CD14-positive monocyte (primary cell): ENCODE results near the gene GDPD4. TPM values are rescaled to one million over a fixed set of nuclear protein-coding genes. Genes with fewer than 3 reads are reported as not detected.

Source experiments
- DNase-seq, 3 donors: peaks; one replicate each; pipeline ENCODE4 v3.0.0-alpha.2; 2011 to 2022
- H2AFZ ChIP-seq: 2 replicates; pipeline ENCODE4 v1.6.0; 2012; ENCODE audit warnings: mild to moderate bottlenecking, low read depth, low read length, inconsistent platforms; ENCODE audit not compliant: insufficient read depth, poor library complexity, severe bottlenecking
- H3K27ac ChIP-seq, 2 donors: 1 replicate in 1 of 2; 2 replicates in 1 of 2; pipeline ENCODE4 v1.5.1; 2012 to 2013; ENCODE audit warnings: low read length in 2 of 2, control low read depth in 1 of 2, inconsistent platforms in 1 of 2, low read depth in 1 of 2, mild to moderate bottlenecking in 1 of 2
- H3K27me3 ChIP-seq, 2 donors: one replicate each; pipeline versions ENCODE4 v1.6.0 to v1.6.1; 2011 to 2013; ENCODE audit warnings: low read length in 2 of 2; ENCODE audit not compliant: control insufficient read depth in 2 of 2, insufficient read depth in 2 of 2
- H3K36me3 ChIP-seq, 2 donors: replicated peaks in 1 of 2; 1 replicate in 1 of 2; 2 replicates in 1 of 2; pipeline versions ENCODE4 v1.5.1 to v1.6.1; 2012 to 2013; ENCODE audit warnings: low read length in 2 of 2, control low read depth in 1 of 2, inconsistent platforms in 1 of 2, mild to moderate bottlenecking in 1 of 2; ENCODE audit not compliant: insufficient read depth in 2 of 2, control insufficient read depth in 1 of 2
- H3K4me1 ChIP-seq, 2 donors: 1 replicate in 1 of 2; 2 replicates in 1 of 2; pipeline versions ENCODE4 v1.5.1 to v1.6.1; 2012 to 2013; ENCODE audit warnings: low read length in 2 of 2, control low read depth in 1 of 2, inconsistent platforms in 1 of 2, mild to moderate bottlenecking in 1 of 2, moderate library complexity in 1 of 2; ENCODE audit not compliant: insufficient read depth in 2 of 2, control insufficient read depth in 1 of 2
- H3K4me2 ChIP-seq: replicated peaks from 2 replicates; pipeline ENCODE3; 2012; ENCODE audit warnings: low read length, moderate library complexity, mild to moderate bottlenecking; ENCODE audit not compliant: poor library complexity, severe bottlenecking; ENCODE audit errors: extremely low read depth
- H3K4me3 ChIP-seq, 3 experiments: fragments of 200-600 bp in 1 of 3; sonication (generic) in 1 of 3; replicated peaks in 1 of 3; 1 replicate in 2 of 3; 2 replicates in 1 of 3; pipeline ENCODE4 v1.5.1; 2011 to 2013; ENCODE audit warnings: low read length in 3 of 3, mild to moderate bottlenecking in 3 of 3, control low read depth in 2 of 3, low read depth in 2 of 3, inconsistent platforms in 1 of 3, moderate library complexity in 1 of 3
- H3K79me2 ChIP-seq: 2 replicates; pipeline ENCODE4 v1.6.0; 2012; ENCODE audit warnings: mild to moderate bottlenecking, control low read depth, inconsistent platforms, low read length, moderate library complexity; ENCODE audit not compliant: insufficient read depth
- H3K9ac ChIP-seq: 2 replicates; pipeline ENCODE4 v1.6.0; 2017; ENCODE audit warnings: low read length, mild to moderate bottlenecking; ENCODE audit not compliant: insufficient read depth, poor library complexity, severe bottlenecking
- H3K9me3 ChIP-seq, 2 donors: replicated peaks in 1 of 2; 1 replicate in 1 of 2; 2 replicates in 1 of 2; pipeline versions ENCODE4 v1.5.1 to v1.6.1; 2012 to 2013; ENCODE audit warnings: low read length in 2 of 2, control low read depth in 1 of 2; ENCODE audit not compliant: control insufficient read depth in 1 of 2, insufficient read depth in 1 of 2
- H4K20me1 ChIP-seq: 2 replicates; pipeline ENCODE4 v1.6.0; 2012; ENCODE audit warnings: mild to moderate bottlenecking, low read length, control low read depth, moderate library complexity; ENCODE audit not compliant: insufficient read depth
- H3K27ac Mint-ChIP-seq, 7 donors: one replicate each; pipeline ENCODE4 v1.8.0; 2020; ENCODE audit warnings: mild to moderate bottlenecking in 7 of 7, mixed read lengths in 7 of 7, moderate library complexity in 6 of 7, inconsistent platforms in 2 of 7
- H3K27me3 Mint-ChIP-seq, 3 donors: one replicate each; pipeline ENCODE4 v1.8.0; 2021 to 2022; ENCODE audit warnings: low read depth in 3 of 3, mild to moderate bottlenecking in 3 of 3, mixed read lengths in 3 of 3, moderate library complexity in 3 of 3, inconsistent platforms in 1 of 3
- H3K36me3 Mint-ChIP-seq, 2 donors: one replicate each; pipeline ENCODE4 v1.8.0; 2020; ENCODE audit warnings: mixed read lengths in 2 of 2, inconsistent platforms in 1 of 2, mild to moderate bottlenecking in 1 of 2
- H3K4me1 Mint-ChIP-seq: one replicate; pipeline ENCODE4 v1.8.0; 2020; ENCODE audit warnings: mild to moderate bottlenecking, mixed read lengths
- H3K4me3 Mint-ChIP-seq, 2 donors: one replicate each; pipeline ENCODE4 v1.8.0; 2020; ENCODE audit warnings: mild to moderate bottlenecking in 2 of 2, mixed read lengths in 2 of 2, moderate library complexity in 1 of 2
- H3K9me3 Mint-ChIP-seq, 7 donors: one replicate each; pipeline ENCODE4 v1.8.0; 2020 to 2022; ENCODE audit warnings: mixed read lengths in 7 of 7, mild to moderate bottlenecking in 6 of 7, moderate library complexity in 6 of 7, inconsistent platforms in 2 of 7
- CTCF ChIP-seq: fragments of 200-600 bp; IDR thresholded peaks from one replicate; pipeline ENCODE4 v1.8.0; 2022; ENCODE audit warnings: antibody characterized with exemption, mild to moderate bottlenecking
- WGBS: methylation state at CpG from one replicate; pipeline ENCODE4 v1.1.5; 2013; ENCODE audit warnings: missing lambda C conversion rate; ENCODE audit not compliant: insufficient coverage; 5-methylcytosine and 5-hydroxymethylcytosine counted together
- intact Hi-C, 2 donors: fragments of 100-400 bp; cut with micrococcal nuclease; formaldehyde crosslinking; loops; one replicate each; pipeline versions ENCODE4 v1.15.0 to v1.15.1; 2023
- polyA plus RNA-seq, 3 donors: library from polyadenylated mRNA; depleted of rRNA in 1 of 3; unstranded in 2 of 3; stranded (reverse) in 1 of 3; fragments of 300-500 nt in 2 of 3; fragments of >200 nt in 1 of 3; fragmentation: Illumina TruSeq in 2 of 3; gene quantifications; 1 replicate in 2 of 3; 2 replicates in 1 of 3; pipeline ENCODE4 v1.2.3, GENCODE V29; 2012 to 2021

Gene GDPD4
- polyA plus RNA-seq, 3 donors: not detected

GRCh38 chr11:77175021-77175842 is 126.3 kb downstream of the GDPD4 start:
- no peaks in the 10 kb centered on the region for H3K27me3 ChIP-seq
- H3K27me3 Mint-ChIP-seq: peaks cover 2 to 7% (median 5%) of the 10 kb centered on the region in 3 donors
- peak overlapping the region; percentile 79 to 92 for H3K4me3 Mint-ChIP-seq
- no peak for TF ChIP-seq CTCF
- H4K20me1 ChIP-seq: no peaks in the 10 kb centered on the region
- peak overlapping the region; percentile 72 for H3K4me2 ChIP-seq
- H3K36me3 Mint-ChIP-seq: peaks cover 9 to 15% of the 10 kb centered on the region in 2 donors
- H2AFZ ChIP-seq: peak overlapping the region; percentile 83
- H3K9me3 Mint-ChIP-seq: peaks cover 0 to 4% (median 0%) of the 10 kb centered on the region in 7 donors
- H3K9ac ChIP-seq: peak overlapping the region; percentile 71
- H3K27ac Mint-ChIP-seq: peak overlapping the region; percentile 87 to 94 (median 91)
- intact Hi-C loops: no loop called here
- peaks cover 40% of the 10 kb centered on the region for H3K4me1 Mint-ChIP-seq
- peak overlapping the region; percentile 1 to 70 (median 25) for H3K4me3 ChIP-seq
- peaks cover 38 to 40% of the 10 kb centered on the region in 2 donors for H3K4me1 ChIP-seq
- no peaks in the 10 kb centered on the region for H3K79me2 ChIP-seq
- peak; percentile 24 to 38 (median 27) for DNase-seq
- H3K27ac ChIP-seq: peak overlapping the region; percentile 82 to 87
- H3K9me3 ChIP-seq: no peaks in the 10 kb centered on the region
- H3K36me3 ChIP-seq: peaks cover 4 to 7% of the 10 kb centered on the region in 2 donors
- 42% methylated on average over 14 of the region's 15 CpGs for WGBS

- Histone ChIP-seq H4K20me1 (no peaks in the 10 kb centered on the region), H3K9me3 (no peaks in the 10 kb centered on the region), H3K79me2 (no peaks in the 10 kb centered on the region), H3K27me3 (no peaks in the 10 kb centered on the region), H3K27ac (peak overlapping the region in 1 of 2 donors; percentile 87), H3K4me2 (no peak overlapping the region), H3K9ac (peak overlapping the region; percentile 71), H3K4me1 (peaks cover 38 to 40% of the 10 kb centered on the region in 2 donors), H2AFZ (no peak overlapping the region), H3K36me3 (peaks cover 4 to 7% of the 10 kb centered on the region in 2 donors), H3K4me3 (peak overlapping the region in 1 of 3 experiments; percentile 70)
- H3K4me3 Mint-ChIP-seq: no peak overlapping the region
- peaks cover 40% of the 10 kb centered on the region for H3K4me1 Mint-ChIP-seq
- no peak for TF ChIP-seq CTCF
- H3K9me3 Mint-ChIP-seq: peaks cover 0 to 4% (median 0%) of the 10 kb centered on the region in 7 donors
- H3K36me3 Mint-ChIP-seq: peaks cover 5 to 9% of the 10 kb centered on the region in 2 donors
- H3K27me3 Mint-ChIP-seq: peaks cover 2 to 7% (median 5%) of the 10 kb centered on the region in 3 donors
- intact Hi-C loops: no loop called here
- DNase-seq: no peak
- H3K27ac Mint-ChIP-seq: peak overlapping the region in 1 of 7 donors; percentile 93
- WGBS: 93% methylated on average over 16 of the region's 16 CpGs
Measured at GRCh38 chr11:77174559-77174958, 126.9 kb downstream of the GDPD4 start.
